Ishikawa (cell line): ENCODE results near the gene CGB7.
"Not testable (repeated sequence)": the region's sequence is repeated elsewhere in the genome, so short reads cannot be mapped to it uniquely, and the experiment has no call there.

Source experiments
- CEBPB ChIP-seq: IDR thresholded peaks from 2 replicates; pipeline ENCODE4 v1.6.1; 2012
- NFIC ChIP-seq: IDR thresholded peaks from 2 replicates; pipeline ENCODE4 v1.6.1; 2012
- RAD21 ChIP-seq: IDR thresholded peaks from 2 replicates; pipeline ENCODE4 v1.6.1; 2012; ENCODE audit warnings: low read depth
- TEAD4 ChIP-seq: IDR thresholded peaks from 2 replicates; pipeline ENCODE4 v1.6.1; 2012
- YY1 ChIP-seq: IDR thresholded peaks from 2 replicates; pipeline ENCODE4 v1.6.1; 2012; ENCODE audit warnings: low read depth
- TF ChIP-seq, protein P1 (sequence below): IDR thresholded peaks from 2 replicates; pipeline ENCODE4 v1.6.1; 2012

DNA sequence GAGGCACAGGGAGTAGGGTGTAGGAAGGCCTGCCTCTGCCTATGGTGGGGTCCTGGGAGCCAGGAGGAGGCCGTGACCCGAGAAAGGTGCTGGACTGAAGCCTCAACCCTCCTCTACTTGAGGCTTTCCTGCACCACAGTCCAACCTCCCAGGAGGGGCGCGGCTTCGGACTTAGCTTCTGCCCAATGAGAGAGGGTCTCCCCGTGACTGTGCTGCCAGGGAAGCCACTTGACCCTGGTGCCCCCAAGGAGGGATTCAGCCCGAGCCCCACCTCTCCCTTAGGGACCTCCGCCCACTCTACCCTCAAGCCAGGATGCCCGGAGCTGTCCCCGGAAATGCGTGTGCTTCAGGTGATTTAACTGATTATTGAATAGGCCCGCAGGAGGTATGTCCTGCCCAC lies 8.5 kb downstream of the CGB7 start, which contains the start of gene CGB8:
- not testable (repeated sequence) for TF ChIP-seq TEAD4, YY1, NFIC, RAD21, CEBPB
- TF ChIP-seq, protein P1, sequence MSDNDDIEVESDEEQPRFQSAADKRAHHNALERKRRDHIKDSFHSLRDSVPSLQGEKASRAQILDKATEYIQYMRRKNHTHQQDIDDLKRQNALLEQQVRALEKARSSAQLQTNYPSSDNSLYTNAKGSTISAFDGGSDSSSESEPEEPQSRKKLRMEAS: not testable (repeated sequence)
